ENCODE measurements around the gene FA2H.

- TF ChIP-seq CTCF (IDR thresholded peaks at IDR 0.05), result no peak
- TF ChIP-seq EZH2phosphoT487 (IDR thresholded peaks at IDR 0.05), result no peak
- no peak for TF ChIP-seq EZH2 (IDR thresholded peaks at IDR 0.05)
Measured at GRCh38 chr16:74748616-74749026, 26.0 kb downstream of the FA2H start.
